ENCODE measurements around the gene PAK5. TPM values are rescaled to one million over a fixed set of nuclear protein-coding genes. Genes with fewer than 3 reads are reported as not detected.

Gene PAK5
- total RNA-seq, 1 experiment from 2014 or later = not detected

GRCh38 chr20:9759392-9759791 is 79.5 kb downstream of the PAK5 start:
- H3K4me2 ChIP-seq (ENCODE audit: low read length) = no peak overlapping the region
- H3K27me3 ChIP-seq (ENCODE audit: insufficient read depth, low read length) = no peaks in the 10 kb centered on the region
- ATAC-seq = no peak

More at GRCh38 chr20:9759392-9759791, 79.5 kb downstream of the PAK5 start:
- H4K20me1 ChIP-seq (ENCODE audit: insufficient read depth) = no peaks in the 10 kb centered on the region
- ChIA-PET RAD21 (ENCODE audit: low non-redundant PET in 1 of 2, low total read pairs in 2 of 2, uncharacterized antibody in 2 of 2, unreplicated experiment in 2 of 2) (no interaction called here), CTCF (no interaction called here), POLR2A (no interaction called here)
- H3K4me1 ChIP-seq (ENCODE audit: control insufficient read depth in 1 of 2, insufficient read depth in 2 of 2, low read length in 2 of 2) = no peaks in the 10 kb centered on the region
- no peaks in the 10 kb centered on the region for H3K9me2 ChIP-seq (ENCODE audit: insufficient read depth)
- no peaks in the 10 kb centered on the region for H3K9me3 ChIP-seq (ENCODE audit: control insufficient read depth in 1 of 2, insufficient read depth in 1 of 2, low read depth in 1 of 2, low read length in 2 of 2)
- H3K27ac ChIP-seq (ENCODE audit: low read depth, low read length) = no peak overlapping the region
- H3K36me3 ChIP-seq (ENCODE audit: control insufficient read depth in 1 of 2, insufficient read depth in 2 of 2, low read length in 2 of 2) = no peaks in the 10 kb centered on the region
- H3K9ac ChIP-seq (ENCODE audit: low read length) = no peak overlapping the region
- H3K4me3 ChIP-seq (replicated peaks in 1 of 2; ENCODE audit: low read depth in 1 of 2, low read length in 2 of 2) = no peak overlapping the region
- BruUV-seq (replicated peaks) = no TSS peak
- no peak for DNase-seq (ENCODE audit: low read depth, low spot score)
- TF ChIP-seq REST (IDR thresholded peaks at IDR 0.05; ENCODE audit: low read depth) (no peak), SP1 (IDR thresholded peaks at IDR 0.05; ENCODE audit: low read depth) (no peak), CBX3 (IDR thresholded peaks at IDR 0.05; ENCODE audit: low read depth) (no peak), EZH2 (IDR thresholded peaks at IDR 0.05) (no peak), SIN3A (IDR thresholded peaks at IDR 0.05; ENCODE audit: low read depth) (no peak), POLR2AphosphoS5 (IDR thresholded peaks at IDR 0.05; ENCODE audit: low read depth, low read length) (no peak), CEBPB (IDR thresholded peaks at IDR 0.05; ENCODE audit: low read depth) (no peak), ZBTB33 (IDR thresholded peaks at IDR 0.05; ENCODE audit: extremely low read depth, insufficient replicate concordance, low read length) (no peak), TCF7L2 (IDR thresholded peaks at IDR 0.05; ENCODE audit: borderline replicate concordance, extremely low read depth, insufficient read depth, insufficient read length) (no peak)
- TF ChIP-seq, protein P1, sequence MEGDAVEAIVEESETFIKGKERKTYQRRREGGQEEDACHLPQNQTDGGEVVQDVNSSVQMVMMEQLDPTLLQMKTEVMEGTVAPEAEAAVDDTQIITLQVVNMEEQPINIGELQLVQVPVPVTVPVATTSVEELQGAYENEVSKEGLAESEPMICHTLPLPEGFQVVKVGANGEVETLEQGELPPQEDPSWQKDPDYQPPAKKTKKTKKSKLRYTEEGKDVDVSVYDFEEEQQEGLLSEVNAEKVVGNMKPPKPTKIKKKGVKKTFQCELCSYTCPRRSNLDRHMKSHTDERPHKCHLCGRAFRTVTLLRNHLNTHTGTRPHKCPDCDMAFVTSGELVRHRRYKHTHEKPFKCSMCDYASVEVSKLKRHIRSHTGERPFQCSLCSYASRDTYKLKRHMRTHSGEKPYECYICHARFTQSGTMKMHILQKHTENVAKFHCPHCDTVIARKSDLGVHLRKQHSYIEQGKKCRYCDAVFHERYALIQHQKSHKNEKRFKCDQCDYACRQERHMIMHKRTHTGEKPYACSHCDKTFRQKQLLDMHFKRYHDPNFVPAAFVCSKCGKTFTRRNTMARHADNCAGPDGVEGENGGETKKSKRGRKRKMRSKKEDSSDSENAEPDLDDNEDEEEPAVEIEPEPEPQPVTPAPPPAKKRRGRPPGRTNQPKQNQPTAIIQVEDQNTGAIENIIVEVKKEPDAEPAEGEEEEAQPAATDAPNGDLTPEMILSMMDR (IDR thresholded peaks at IDR 0.05 in 2 of 3, conservative IDR thresholded peaks at IDR 0.05 in 1 of 3; ENCODE audit: borderline replicate concordance in 1 of 3, insufficient read depth in 1 of 3, low read depth in 2 of 3, low read length in 2 of 3) = no peak
- intact Hi-C loops (cut with micrococcal nuclease) = no loop called here
- no peak overlapping the region for H2AFZ ChIP-seq (ENCODE audit: low read depth, low read length, poor library complexity, severe bottlenecking)
- no peaks in the 10 kb centered on the region for H3K79me2 ChIP-seq (ENCODE audit: insufficient read depth, low read length)
